ENCODE measurements around the gene PPP2R3A. TPM values are rescaled to one million over a fixed set of nuclear protein-coding genes. Genes with fewer than 3 reads are reported as not detected.

Gene PPP2R3A
- total and polyA plus RNA-seq, 2 donors (not counting 3 experiments of a cell fraction or from before 2014, with no cell fraction given) = 3.3 to 14.6 TPM

DNA sequence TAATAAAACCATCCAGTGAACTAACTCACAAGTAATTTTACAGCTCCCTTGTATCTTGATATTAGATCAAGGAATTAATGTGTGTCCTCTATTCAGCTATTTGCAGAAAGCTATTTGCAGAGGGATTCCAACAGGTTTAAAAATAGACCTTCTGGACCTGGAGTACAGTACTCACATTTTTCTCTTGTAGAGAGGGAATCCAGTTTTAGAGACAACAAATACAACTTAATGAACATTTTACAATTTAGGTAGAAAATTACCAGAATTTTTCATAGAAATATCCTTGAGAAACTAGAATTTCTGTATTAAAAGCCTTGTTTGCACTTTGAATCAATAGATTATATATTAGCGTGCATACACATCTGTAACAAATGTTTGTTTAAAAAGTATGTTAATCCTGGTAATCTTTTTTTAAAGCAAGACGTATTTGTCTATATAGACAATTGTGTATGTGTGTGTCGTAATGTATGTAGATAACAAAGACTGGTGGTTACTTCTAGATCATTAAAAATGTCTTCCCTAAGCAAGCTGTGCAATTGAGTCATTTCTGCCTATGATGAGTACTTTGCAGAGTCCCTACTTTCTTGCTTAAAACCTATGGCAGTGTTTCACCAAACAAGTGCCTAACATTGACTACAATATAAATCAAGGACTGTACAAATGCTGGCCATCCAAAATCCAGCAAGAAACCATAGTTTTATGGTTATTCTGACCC, 57.9 kb downstream of the PPP2R3A start:
- no peaks in the 10 kb centered on the region for H3K79me2 ChIP-seq (ENCODE audit: control insufficient read depth, insufficient read depth, low read length)
- TF ChIP-seq GATA2 (IDR thresholded peaks at IDR 0.05; ENCODE audit: insufficient read depth, insufficient read length, low read depth, low read length) = no peak
- H3K9me1 ChIP-seq (replicated peaks; ENCODE audit: control insufficient read depth, extremely low read depth, insufficient read depth, low read length) = no peaks in the 10 kb centered on the region
- no peaks in the 10 kb centered on the region for H3K27me3 ChIP-seq (ENCODE audit: control insufficient read depth in 2 of 2, insufficient read depth in 2 of 2, low read length in 2 of 2)
- H2AFZ ChIP-seq (ENCODE audit: low read depth, low read length) = no peak overlapping the region
- intact Hi-C loops (cut with micrococcal nuclease) (no loop called here), dilution Hi-C loops (cut with MboI; ENCODE audit: extremely low pct_ligation_motif_present, low sequenced_read_pairs) (no loop called here)
- H3K9me3 ChIP-seq (replicated peaks; ENCODE audit: control insufficient read depth, insufficient read depth, low read length) = no peaks in the 10 kb centered on the region
- BruUV-seq (replicated peaks) = no TSS peak
- H4K20me1 ChIP-seq (replicated peaks; ENCODE audit: control insufficient read depth, extremely low read depth, insufficient read depth, low read length) = no peaks in the 10 kb centered on the region
- H3K4me1 ChIP-seq (ENCODE audit: control insufficient read depth, extremely low read depth, insufficient read depth, low read length) = no peaks in the 10 kb centered on the region
- DNase-seq (ENCODE audit: low read depth, low spot score) = no peak
- ChIA-PET POLR2A (no interaction called here), CTCF (interaction anchor here (1.2 to 3.6 kb wide), 3 partner anchors 13 to 56 kb away, joined by 3 to 9 read pairs (median 6); no protein-coding TSS in a partner anchor)
- no peaks in the 10 kb centered on the region for H3K36me3 ChIP-seq (ENCODE audit: control insufficient read depth in 2 of 2, extremely low read depth in 1 of 2, insufficient read depth in 2 of 2, low read length in 2 of 2)
- no peak overlapping the region for H3K27ac ChIP-seq (ENCODE audit: insufficient read depth, low read depth, low read length)
- no peak overlapping the region for H3K4me2 ChIP-seq (ENCODE audit: insufficient read depth, low read length)
- no peak overlapping the region for H3K4me3 ChIP-seq (replicated peaks in 1 of 3; ENCODE audit: insufficient read depth in 1 of 3, low read depth in 1 of 3, low read length in 3 of 3)
- H3K9ac ChIP-seq (replicated peaks; ENCODE audit: extremely low read depth, insufficient read depth, low read length) = no peak overlapping the region
- FAIRE-seq = no peak

DNA sequence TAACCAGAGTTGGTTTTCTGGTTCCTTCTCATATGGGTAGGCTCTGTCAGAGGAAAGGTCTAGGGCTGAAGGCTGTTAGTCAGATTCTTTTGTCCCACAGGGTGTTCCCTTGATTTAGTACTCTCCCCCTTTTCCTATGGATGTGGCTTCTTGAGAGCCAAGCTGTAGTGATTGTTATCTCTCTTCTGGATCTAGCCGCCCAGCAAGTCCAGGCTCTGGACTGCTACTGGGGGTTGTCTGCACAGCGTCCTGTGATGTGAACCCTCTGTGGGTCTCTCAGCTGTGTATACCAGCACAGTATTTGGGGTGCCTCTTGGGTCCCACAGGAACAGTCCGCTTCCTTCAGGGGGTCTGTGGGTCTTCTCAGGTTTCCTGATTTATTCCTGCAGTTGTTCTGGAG, 70.8 kb downstream of the PPP2R3A start:
- POLR2A ChIA-PET = no interaction called here
- Histone ChIP-seq H3K36me3 (ENCODE audit: control insufficient read depth in 2 of 2, extremely low read depth in 1 of 2, insufficient read depth in 2 of 2, low read length in 2 of 2) (no peaks in the 10 kb centered on the region), H4K20me1 (replicated peaks; ENCODE audit: control insufficient read depth, extremely low read depth, insufficient read depth, low read length) (no peaks in the 10 kb centered on the region), H3K79me2 (ENCODE audit: control insufficient read depth, insufficient read depth, low read length) (no peaks in the 10 kb centered on the region), H3K9ac (replicated peaks; ENCODE audit: extremely low read depth, insufficient read depth, low read length) (no peak overlapping the region), H3K4me2 (ENCODE audit: insufficient read depth, low read length) (no peak overlapping the region), H3K27ac (ENCODE audit: insufficient read depth, low read depth, low read length) (no peak overlapping the region), H2AFZ (ENCODE audit: low read depth, low read length) (no peak overlapping the region), H3K4me3 (replicated peaks in 1 of 3; ENCODE audit: insufficient read depth in 1 of 3, low read depth in 1 of 3, low read length in 3 of 3) (no peak overlapping the region), H3K9me1 (replicated peaks; ENCODE audit: control insufficient read depth, extremely low read depth, insufficient read depth, low read length) (no peaks in the 10 kb centered on the region), H3K4me1 (ENCODE audit: control insufficient read depth, extremely low read depth, insufficient read depth, low read length) (no peaks in the 10 kb centered on the region), H3K27me3 (ENCODE audit: control insufficient read depth in 2 of 2, insufficient read depth in 2 of 2, low read length in 2 of 2) (no peaks in the 10 kb centered on the region), H3K9me3 (replicated peaks; ENCODE audit: control insufficient read depth, insufficient read depth, low read length) (no peaks in the 10 kb centered on the region)
- TF ChIP-seq JUN (IDR thresholded peaks at IDR 0.05; ENCODE audit: borderline replicate concordance, insufficient read depth, insufficient read length, low read depth) (no peak), POLR2A (IDR thresholded peaks at IDR 0.05; ENCODE audit: low read depth, low read length) (no peak), MYC (IDR thresholded peaks at IDR 0.05; ENCODE audit: low read depth, low read length) (no peak), POLR2AphosphoS5 (IDR thresholded peaks at IDR 0.05; ENCODE audit: insufficient read depth, low read depth, low read length) (no peak), EZH2 (IDR thresholded peaks at IDR 0.05; ENCODE audit: borderline replicate concordance, low read depth, low read length, severe bottlenecking) (no peak), FOS (IDR thresholded peaks at IDR 0.05; ENCODE audit: borderline replicate concordance, insufficient read depth, low read length) (no peak), CTCF (IDR thresholded peaks at IDR 0.05; ENCODE audit: extremely low read depth in 1 of 2, insufficient read depth in 1 of 2, low read depth in 1 of 2, low read length in 2 of 2) (no peak), GATA2 (IDR thresholded peaks at IDR 0.05; ENCODE audit: insufficient read depth, insufficient read length, low read depth, low read length) (no peak)
- TF ChIP-seq, protein P1, sequence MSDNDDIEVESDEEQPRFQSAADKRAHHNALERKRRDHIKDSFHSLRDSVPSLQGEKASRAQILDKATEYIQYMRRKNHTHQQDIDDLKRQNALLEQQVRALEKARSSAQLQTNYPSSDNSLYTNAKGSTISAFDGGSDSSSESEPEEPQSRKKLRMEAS (IDR thresholded peaks at IDR 0.05; ENCODE audit: insufficient read depth, insufficient read length) = no peak
- FAIRE-seq (no peak), DNase-seq (ENCODE audit: low read depth, low spot score) (no peak)
- intact Hi-C loops (cut with micrococcal nuclease) (no loop called here), dilution Hi-C loops (cut with MboI; ENCODE audit: extremely low pct_ligation_motif_present, low sequenced_read_pairs) (no loop called here)
- CTCF ChIA-PET = interaction anchor here (1.0 kb wide), 1 partner anchor 13 kb away, joined by 3 read pairs; no protein-coding TSS in a partner anchor
- BruUV-seq (replicated peaks) = no TSS peak

Measured in endothelial cell of umbilical vein (primary cell).